ENCODE results near the gene INCENP.
"Not testable (repeated sequence)": the region's sequence is repeated elsewhere in the genome, so short reads cannot be mapped to it uniquely, and the experiment has no call there.

INCENP gene

DNA sequence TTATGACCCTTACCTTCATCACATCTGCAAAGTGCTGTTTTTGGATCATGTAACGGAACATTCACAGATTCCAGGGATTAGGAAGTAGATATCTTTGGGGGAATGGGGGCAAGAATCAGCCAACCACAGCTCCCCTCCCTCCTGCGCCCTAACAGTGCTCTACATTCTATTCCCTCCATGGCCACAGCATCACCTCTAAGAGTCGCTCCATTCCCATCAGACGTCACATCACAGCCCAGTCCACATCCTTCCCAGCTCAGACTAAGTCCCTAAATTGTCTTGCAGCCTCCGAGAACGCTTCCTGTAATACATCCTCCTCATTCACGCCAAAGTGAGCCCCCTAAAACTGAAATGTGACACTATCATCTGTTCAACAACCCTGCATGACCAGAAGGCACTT is 72.1 kb downstream of the INCENP start:
- Histone ChIP-seq H3K27me3 (ENCODE audit: low read length) (no peaks in the 10 kb centered on the region), H3K4me2 (ENCODE audit: low read depth, low read length, poor library complexity, severe bottlenecking) (no peak overlapping the region), H2AFZ (ENCODE audit: low read depth, low read length, severe bottlenecking) (no peak overlapping the region), H3K9ac (ENCODE audit: low read length) (no peak overlapping the region), H3F3A (ENCODE audit: insufficient read depth) (no peaks in the 10 kb centered on the region), H3K36me3 (ENCODE audit: low read length) (no peaks in the 10 kb centered on the region), H3K27ac (ENCODE audit: low read depth, low read length) (no peak overlapping the region), H3K9me3 (ENCODE audit: insufficient read depth, low read length) (no peaks in the 10 kb centered on the region), H3K9me2 (replicated peaks; ENCODE audit: insufficient read depth, low read length) (no peaks in the 10 kb centered on the region), H3K4me3 (ENCODE audit: insufficient read depth, low read length, poor library complexity, severe bottlenecking) (no peak overlapping the region), H3K79me2 (ENCODE audit: insufficient read depth, low read length) (no peaks in the 10 kb centered on the region), H4K20me1 (ENCODE audit: low read depth, low read length) (no peaks in the 10 kb centered on the region)
- TF ChIP-seq EZH2phosphoT487 (conservative IDR thresholded peaks at IDR 0.05; ENCODE audit: low read length), result no peak
- TF ChIP-seq, protein P1, sequence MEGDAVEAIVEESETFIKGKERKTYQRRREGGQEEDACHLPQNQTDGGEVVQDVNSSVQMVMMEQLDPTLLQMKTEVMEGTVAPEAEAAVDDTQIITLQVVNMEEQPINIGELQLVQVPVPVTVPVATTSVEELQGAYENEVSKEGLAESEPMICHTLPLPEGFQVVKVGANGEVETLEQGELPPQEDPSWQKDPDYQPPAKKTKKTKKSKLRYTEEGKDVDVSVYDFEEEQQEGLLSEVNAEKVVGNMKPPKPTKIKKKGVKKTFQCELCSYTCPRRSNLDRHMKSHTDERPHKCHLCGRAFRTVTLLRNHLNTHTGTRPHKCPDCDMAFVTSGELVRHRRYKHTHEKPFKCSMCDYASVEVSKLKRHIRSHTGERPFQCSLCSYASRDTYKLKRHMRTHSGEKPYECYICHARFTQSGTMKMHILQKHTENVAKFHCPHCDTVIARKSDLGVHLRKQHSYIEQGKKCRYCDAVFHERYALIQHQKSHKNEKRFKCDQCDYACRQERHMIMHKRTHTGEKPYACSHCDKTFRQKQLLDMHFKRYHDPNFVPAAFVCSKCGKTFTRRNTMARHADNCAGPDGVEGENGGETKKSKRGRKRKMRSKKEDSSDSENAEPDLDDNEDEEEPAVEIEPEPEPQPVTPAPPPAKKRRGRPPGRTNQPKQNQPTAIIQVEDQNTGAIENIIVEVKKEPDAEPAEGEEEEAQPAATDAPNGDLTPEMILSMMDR (IDR thresholded peaks at IDR 0.05; ENCODE audit: insufficient read depth, low read length, poor library complexity, severe bottlenecking), result no peak

DNA sequence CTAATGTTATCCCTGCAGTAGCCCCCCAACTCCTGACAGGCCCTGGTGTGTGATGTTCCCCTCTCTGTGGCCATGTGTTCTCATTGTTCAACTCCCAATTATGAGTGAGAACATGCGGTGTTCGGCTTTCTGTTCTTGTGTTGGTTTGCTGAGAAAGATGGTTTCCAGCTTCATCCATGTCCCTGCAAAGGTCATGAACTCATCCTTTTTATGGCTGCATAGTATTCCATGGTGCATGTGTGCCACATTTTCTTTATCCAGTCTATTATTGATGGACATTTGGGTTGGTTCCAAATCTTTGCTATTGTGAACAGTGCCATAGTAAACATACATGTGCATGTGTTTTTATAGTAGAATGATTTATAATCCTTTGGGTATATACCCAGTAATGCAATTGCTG is 73.6 kb downstream of the INCENP start:
- not testable (repeated sequence) for H3K27me3 ChIP-seq (ENCODE audit: low read length); H3K27ac ChIP-seq (ENCODE audit: low read depth, low read length); H3K4me2 ChIP-seq (ENCODE audit: low read depth, low read length, poor library complexity, severe bottlenecking); H3K9ac ChIP-seq (ENCODE audit: low read length); H3K79me2 ChIP-seq (ENCODE audit: insufficient read depth, low read length); H3K36me3 ChIP-seq (ENCODE audit: low read length); H3K4me3 ChIP-seq (ENCODE audit: insufficient read depth, low read length, poor library complexity, severe bottlenecking); H3F3A ChIP-seq (ENCODE audit: insufficient read depth); H4K20me1 ChIP-seq (ENCODE audit: low read depth, low read length); H3K9me3 ChIP-seq (ENCODE audit: insufficient read depth, low read length); H3K9me2 ChIP-seq (replicated peaks; ENCODE audit: insufficient read depth, low read length); H2AFZ ChIP-seq (ENCODE audit: low read depth, low read length, severe bottlenecking)

DNA sequence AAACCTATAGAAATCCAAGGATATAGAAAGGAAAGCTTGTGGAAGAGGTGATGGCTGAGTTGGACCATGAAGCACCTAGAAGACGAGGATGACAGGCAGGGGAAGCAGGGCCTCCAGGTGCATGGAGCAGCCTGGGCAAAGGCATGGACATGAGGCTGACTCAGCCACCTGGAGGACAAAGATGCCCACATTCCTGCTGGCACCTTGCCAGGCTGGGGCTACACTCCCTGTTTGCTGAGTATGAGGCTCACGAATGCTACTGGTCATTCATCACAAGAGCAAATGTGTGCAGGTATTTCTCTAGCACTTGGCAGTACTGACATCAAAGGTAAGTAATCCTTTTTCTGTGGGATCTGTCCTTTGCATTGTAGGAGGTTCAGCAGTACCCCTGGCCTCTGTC is 77.6 kb downstream of the INCENP start:
- H3K27ac ChIP-seq (ENCODE audit: low read depth, low read length), result no peak overlapping the region
- H3K79me2 ChIP-seq (ENCODE audit: insufficient read depth, low read length), result no peaks in the 10 kb centered on the region
- H3K36me3 ChIP-seq (ENCODE audit: low read length), result no peaks in the 10 kb centered on the region
- no peak overlapping the region for H2AFZ ChIP-seq (ENCODE audit: low read depth, low read length, severe bottlenecking)
- no peak for TF ChIP-seq EZH2phosphoT487 (conservative IDR thresholded peaks at IDR 0.05; ENCODE audit: low read length)
- TF ChIP-seq, protein P1 (IDR thresholded peaks at IDR 0.05; ENCODE audit: insufficient read depth, low read length, poor library complexity, severe bottlenecking), result no peak
- no peaks in the 10 kb centered on the region for H4K20me1 ChIP-seq (ENCODE audit: low read depth, low read length)
- no peaks in the 10 kb centered on the region for H3K9me2 ChIP-seq (replicated peaks; ENCODE audit: insufficient read depth, low read length)
- no peak overlapping the region for H3K9ac ChIP-seq (ENCODE audit: low read length)
- no peak overlapping the region for H3K4me2 ChIP-seq (ENCODE audit: low read depth, low read length, poor library complexity, severe bottlenecking)
- H3K27me3 ChIP-seq (ENCODE audit: low read length), result no peaks in the 10 kb centered on the region
- no peak overlapping the region for H3K4me3 ChIP-seq (ENCODE audit: insufficient read depth, low read length, poor library complexity, severe bottlenecking)
- no peaks in the 10 kb centered on the region for H3K9me3 ChIP-seq (ENCODE audit: insufficient read depth, low read length)
- H3F3A ChIP-seq (ENCODE audit: insufficient read depth), result no peaks in the 10 kb centered on the region
